HepG2 (cell line): ENCODE data around the gene TEAD4. TPM values are rescaled to one million over a fixed set of nuclear protein-coding genes. Genes with fewer than 3 reads are reported as not detected.

ENCODE experiments used
- AKAP8 ChIP-seq: sonication (generic); formaldehyde crosslinking; IDR thresholded peaks from 2 replicates; pipeline ENCODE4 v1.5.1; 2020; ENCODE audit warnings: mild to moderate bottlenecking, missing genetic modification reagents
- GATAD1 ChIP-seq: IDR thresholded peaks from 2 replicates; pipeline ENCODE4 v1.6.1; 2016; ENCODE audit warnings: missing genetic modification reagents, missing compliant biosample characterization
- MYC ChIP-seq: sonication (generic); formaldehyde crosslinking; IDR thresholded peaks from 2 replicates; pipeline ENCODE4 v1.9.0; 2021; ENCODE audit warnings: missing genetic modification reagents, borderline replicate concordance
- SALL1 ChIP-seq: sonication (generic); formaldehyde crosslinking; IDR thresholded peaks from 2 replicates; pipeline ENCODE4 v1.8.0; 2022; ENCODE audit warnings: mild to moderate bottlenecking, missing genetic modification reagents
- SIX4 ChIP-seq: sonication (generic); formaldehyde crosslinking; IDR thresholded peaks from 2 replicates; pipeline ENCODE4 v1.4.0; 2020; ENCODE audit warnings: missing genetic modification reagents
- TAF1 ChIP-seq: sonication (generic); formaldehyde crosslinking; IDR thresholded peaks from 2 replicates; pipeline ENCODE4 v1.4.0; 2020; ENCODE audit warnings: missing genetic modification reagents
- ZBTB3 ChIP-seq: sonication (generic); formaldehyde crosslinking; IDR thresholded peaks from 2 replicates; pipeline ENCODE4 v1.4.0; 2020; ENCODE audit warnings: low read depth, mild to moderate bottlenecking, moderate library complexity, missing genetic modification reagents, borderline replicate concordance
- ZNF138 ChIP-seq: sonication (generic); formaldehyde crosslinking; IDR thresholded peaks from 2 replicates; pipeline ENCODE4 v1.5.0; 2020; ENCODE audit warnings: mild to moderate bottlenecking, low read depth, missing genetic modification reagents
- ZNF343 ChIP-seq: sonication (generic); formaldehyde crosslinking; IDR thresholded peaks from 2 replicates; pipeline ENCODE4 v1.4.0; 2020; ENCODE audit warnings: mild to moderate bottlenecking, missing genetic modification reagents
- ZNF367 ChIP-seq: sonication (generic); formaldehyde crosslinking; IDR thresholded peaks from 2 replicates; pipeline ENCODE4 v1.4.0; 2020; ENCODE audit warnings: missing genetic modification reagents, borderline replicate concordance
- polyA plus RNA-seq, 8 experiments: library from polyadenylated mRNA; depleted of rRNA in 3 of 8; stranded (reverse) in 7 of 8; unstranded in 1 of 8; fragments of >200 nt; fragmentation: Illumina TruSeq in 4 of 8; extraction: Trizol in 4 of 8; gene quantifications; 2 replicates each; pipeline versions ENCODE4 v1.2.1 to v1.2.3, GENCODE V29; 2011 to 2016; ENCODE audit warnings: low read depth in 4 of 8, missing spikeins in 1 of 8, mixed read lengths in 1 of 8; ENCODE audit not compliant: insufficient read depth in 1 of 8
- total RNA-seq, 5 experiments: library from RNA; depleted of rRNA; stranded (reverse); fragments of >200 nt; fragmentation: Illumina TruSeq; extraction: Trizol; gene quantifications; 2 replicates each; pipeline ENCODE4 v1.2.3, GENCODE V29; 2016; ENCODE audit warnings: low read depth in 1 of 5
- TF ChIP-seq, protein P1 (sequence below), 2 experiments: sonication (generic) in 1 of 2; formaldehyde crosslinking in 1 of 2; IDR thresholded peaks; 2 replicates each; pipeline versions ENCODE4 v1.4.0 to v1.6.1; 2016 to 2020; ENCODE audit warnings: borderline replicate concordance in 1 of 2, low read depth in 1 of 2, mild to moderate bottlenecking in 1 of 2, missing genetic modification reagents in 1 of 2
- TF ChIP-seq, protein P2 (sequence below): IDR thresholded peaks from 2 replicates; pipeline ENCODE4 v1.6.1; 2016; ENCODE audit warnings: mild to moderate bottlenecking
- TF ChIP-seq, protein P3 (sequence below): IDR thresholded peaks from 2 replicates; pipeline ENCODE4 v1.6.1; 2016; ENCODE audit warnings: missing compliant biosample characterization, missing genetic modification reagents, borderline replicate concordance
- TF ChIP-seq, protein P4 (sequence below): sonication (generic); formaldehyde crosslinking; IDR thresholded peaks from 2 replicates; pipeline ENCODE4 v1.5.0; 2020; ENCODE audit warnings: mild to moderate bottlenecking, missing genetic modification reagents
- TF ChIP-seq, protein P5 (sequence below): sonication (generic); formaldehyde crosslinking; IDR thresholded peaks from 2 replicates; pipeline ENCODE4 v1.4.0; 2020; ENCODE audit warnings: missing genetic modification reagents, mild to moderate bottlenecking, borderline replicate concordance
- TF ChIP-seq, protein P6 (sequence below): IDR thresholded peaks from 2 replicates; pipeline ENCODE4 v1.6.1; 2018; ENCODE audit warnings: missing genetic modification reagents, mild to moderate bottlenecking, missing compliant biosample characterization

Gene TEAD4
- total and polyA plus RNA-seq, 2 of the 13 experiments (the other 11 are each of a cell fraction or from before 2014, with no cell fraction given), result 45.0 to 69.4 TPM

DNA sequence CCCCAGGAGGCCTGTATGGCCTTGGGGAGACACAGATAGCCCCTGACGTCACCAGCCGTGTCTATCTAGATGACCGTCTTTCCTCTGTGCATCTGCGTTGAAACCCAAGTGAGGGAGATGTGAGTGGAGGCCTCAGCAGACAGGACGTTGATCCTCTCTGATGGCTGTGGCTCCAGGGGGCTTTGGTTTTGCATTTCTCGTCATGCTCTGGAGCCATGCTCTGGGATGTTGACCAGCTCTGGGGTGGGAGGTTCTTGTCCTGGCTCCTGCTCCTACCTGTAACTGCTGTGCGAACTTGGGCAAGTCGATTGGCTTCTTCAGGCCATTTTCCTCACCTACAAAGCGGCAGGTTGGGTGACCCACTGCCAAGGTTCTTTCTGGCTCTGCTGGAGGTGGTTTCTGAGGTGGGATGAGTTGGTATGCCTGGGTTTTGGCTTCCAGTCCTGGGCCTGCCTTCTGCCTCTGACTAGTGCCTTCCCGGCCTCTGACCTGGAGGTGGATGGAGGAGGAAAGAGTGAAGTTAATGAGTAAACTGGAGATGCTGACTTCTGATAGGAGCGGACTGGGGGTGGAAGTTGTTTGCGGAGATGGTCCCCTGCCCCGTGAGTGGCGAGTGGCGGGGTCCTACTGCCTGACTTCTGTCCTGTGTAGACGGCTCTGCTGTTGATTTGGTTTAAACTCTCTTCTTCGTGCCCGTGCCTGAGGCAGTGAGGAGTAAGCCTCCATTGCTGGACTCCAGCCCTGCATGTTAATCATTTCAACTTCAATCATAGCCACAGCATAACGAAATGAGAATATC, 126.3 kb downstream of the TEAD4 start (continued):
- TF ChIP-seq, protein P1, sequence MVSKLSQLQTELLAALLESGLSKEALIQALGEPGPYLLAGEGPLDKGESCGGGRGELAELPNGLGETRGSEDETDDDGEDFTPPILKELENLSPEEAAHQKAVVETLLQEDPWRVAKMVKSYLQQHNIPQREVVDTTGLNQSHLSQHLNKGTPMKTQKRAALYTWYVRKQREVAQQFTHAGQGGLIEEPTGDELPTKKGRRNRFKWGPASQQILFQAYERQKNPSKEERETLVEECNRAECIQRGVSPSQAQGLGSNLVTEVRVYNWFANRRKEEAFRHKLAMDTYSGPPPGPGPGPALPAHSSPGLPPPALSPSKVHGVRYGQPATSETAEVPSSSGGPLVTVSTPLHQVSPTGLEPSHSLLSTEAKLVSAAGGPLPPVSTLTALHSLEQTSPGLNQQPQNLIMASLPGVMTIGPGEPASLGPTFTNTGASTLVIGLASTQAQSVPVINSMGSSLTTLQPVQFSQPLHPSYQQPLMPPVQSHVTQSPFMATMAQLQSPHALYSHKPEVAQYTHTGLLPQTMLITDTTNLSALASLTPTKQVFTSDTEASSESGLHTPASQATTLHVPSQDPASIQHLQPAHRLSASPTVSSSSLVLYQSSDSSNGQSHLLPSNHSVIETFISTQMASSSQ (IDR thresholded peaks at IDR 0.05; ENCODE audit: low read depth), result peak; percentile 93
- TF ChIP-seq, protein P1 (CRISPR knock-in tag; IDR thresholded peaks at IDR 0.05; ENCODE audit: borderline replicate concordance), result peak; percentile 98
- TF ChIP-seq TAF1 (CRISPR knock-in tag) (peak; percentile 57; the same call in 1 of the 2 replicates), AKAP8 (CRISPR knock-in tag) (no peak), GATAD1 (no peak), MYC (no peak; the same call in 1 of the 2 replicates), ZNF367 (CRISPR knock-in tag) (no peak), ZNF343 (CRISPR knock-in tag) (no peak), SIX4 (CRISPR knock-in tag) (no peak), ZBTB3 (no peak), ZNF138 (CRISPR knock-in tag) (0 out of 2 replicates have a peak, but pooled peaks have one; percentile 60), SALL1 (CRISPR knock-in tag) (peak; percentile 81; the same call in 1 of the 2 replicates)
- TF ChIP-seq, protein P2, sequence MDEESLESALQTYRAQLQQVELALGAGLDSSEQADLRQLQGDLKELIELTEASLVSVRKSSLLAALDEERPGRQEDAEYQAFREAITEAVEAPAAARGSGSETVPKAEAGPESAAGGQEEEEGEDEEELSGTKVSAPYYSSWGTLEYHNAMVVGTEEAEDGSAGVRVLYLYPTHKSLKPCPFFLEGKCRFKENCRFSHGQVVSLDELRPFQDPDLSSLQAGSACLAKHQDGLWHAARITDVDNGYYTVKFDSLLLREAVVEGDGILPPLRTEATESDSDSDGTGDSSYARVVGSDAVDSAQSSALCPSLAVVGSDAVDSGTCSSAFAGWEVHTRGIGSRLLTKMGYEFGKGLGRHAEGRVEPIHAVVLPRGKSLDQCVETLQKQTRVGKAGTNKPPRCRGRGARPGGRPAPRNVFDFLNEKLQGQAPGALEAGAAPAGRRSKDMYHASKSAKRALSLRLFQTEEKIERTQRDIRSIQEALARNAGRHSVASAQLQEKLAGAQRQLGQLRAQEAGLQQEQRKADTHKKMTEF (CRISPR knock-in tag), result 0 out of 2 replicates have a peak, but pooled peaks have one; percentile 32
- TF ChIP-seq, protein P3, sequence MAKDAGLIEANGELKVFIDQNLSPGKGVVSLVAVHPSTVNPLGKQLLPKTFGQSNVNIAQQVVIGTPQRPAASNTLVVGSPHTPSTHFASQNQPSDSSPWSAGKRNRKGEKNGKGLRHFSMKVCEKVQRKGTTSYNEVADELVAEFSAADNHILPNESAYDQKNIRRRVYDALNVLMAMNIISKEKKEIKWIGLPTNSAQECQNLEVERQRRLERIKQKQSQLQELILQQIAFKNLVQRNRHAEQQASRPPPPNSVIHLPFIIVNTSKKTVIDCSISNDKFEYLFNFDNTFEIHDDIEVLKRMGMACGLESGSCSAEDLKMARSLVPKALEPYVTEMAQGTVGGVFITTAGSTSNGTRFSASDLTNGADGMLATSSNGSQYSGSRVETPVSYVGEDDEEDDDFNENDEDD, result no peak
- TF ChIP-seq, protein P4, sequence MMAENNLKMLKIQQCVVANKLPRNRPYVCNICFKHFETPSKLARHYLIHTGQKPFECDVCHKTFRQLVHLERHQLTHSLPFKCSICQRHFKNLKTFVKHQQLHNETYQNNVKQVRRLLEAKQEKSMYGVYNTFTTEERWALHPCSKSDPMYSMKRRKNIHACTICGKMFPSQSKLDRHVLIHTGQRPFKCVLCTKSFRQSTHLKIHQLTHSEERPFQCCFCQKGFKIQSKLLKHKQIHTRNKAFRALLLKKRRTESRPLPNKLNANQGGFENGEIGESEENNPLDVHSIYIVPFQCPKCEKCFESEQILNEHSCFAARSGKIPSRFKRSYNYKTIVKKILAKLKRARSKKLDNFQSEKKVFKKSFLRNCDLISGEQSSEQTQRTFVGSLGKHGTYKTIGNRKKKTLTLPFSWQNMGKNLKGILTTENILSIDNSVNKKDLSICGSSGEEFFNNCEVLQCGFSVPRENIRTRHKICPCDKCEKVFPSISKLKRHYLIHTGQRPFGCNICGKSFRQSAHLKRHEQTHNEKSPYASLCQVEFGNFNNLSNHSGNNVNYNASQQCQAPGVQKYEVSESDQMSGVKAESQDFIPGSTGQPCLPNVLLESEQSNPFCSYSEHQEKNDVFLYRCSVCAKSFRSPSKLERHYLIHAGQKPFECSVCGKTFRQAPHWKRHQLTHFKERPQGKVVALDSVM, result 0 out of 2 replicates have a peak, but pooled peaks have one; percentile 20
- TF ChIP-seq, protein P5, sequence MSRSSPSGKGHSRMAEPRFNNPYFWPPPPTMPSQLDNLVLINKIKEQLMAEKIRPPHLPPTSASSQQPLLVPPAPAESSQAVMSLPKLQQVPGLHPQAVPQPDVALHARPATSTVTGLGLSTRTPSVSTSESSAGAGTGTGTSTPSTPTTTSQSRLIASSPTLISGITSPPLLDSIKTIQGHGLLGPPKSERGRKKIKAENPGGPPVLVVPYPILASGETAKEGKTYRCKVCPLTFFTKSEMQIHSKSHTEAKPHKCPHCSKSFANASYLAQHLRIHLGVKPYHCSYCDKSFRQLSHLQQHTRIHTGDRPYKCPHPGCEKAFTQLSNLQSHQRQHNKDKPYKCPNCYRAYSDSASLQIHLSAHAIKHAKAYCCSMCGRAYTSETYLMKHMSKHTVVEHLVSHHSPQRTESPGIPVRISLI (CRISPR knock-in tag), result 0 out of 2 replicates have a peak, but pooled peaks have one; percentile 16
- TF ChIP-seq, protein P6, sequence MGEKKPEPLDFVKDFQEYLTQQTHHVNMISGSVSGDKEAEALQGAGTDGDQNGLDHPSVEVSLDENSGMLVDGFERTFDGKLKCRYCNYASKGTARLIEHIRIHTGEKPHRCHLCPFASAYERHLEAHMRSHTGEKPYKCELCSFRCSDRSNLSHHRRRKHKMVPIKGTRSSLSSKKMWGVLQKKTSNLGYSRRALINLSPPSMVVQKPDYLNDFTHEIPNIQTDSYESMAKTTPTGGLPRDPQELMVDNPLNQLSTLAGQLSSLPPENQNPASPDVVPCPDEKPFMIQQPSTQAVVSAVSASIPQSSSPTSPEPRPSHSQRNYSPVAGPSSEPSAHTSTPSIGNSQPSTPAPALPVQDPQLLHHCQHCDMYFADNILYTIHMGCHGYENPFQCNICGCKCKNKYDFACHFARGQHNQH, result peak; percentile 51; the same call in 1 of the 2 replicates
